DOHH2 (cell line): Measurements from ENCODE around the gene NXPH4.

Source experiments
- EZH2phosphoT487 ChIP-seq: fragments of 200-600 bp; sonication (generic); IDR thresholded peaks from 2 replicates; pipeline ENCODE4 v1.6.1; 2017; ENCODE audit warnings: borderline replicate concordance, mild to moderate bottlenecking, antibody characterized with exemption, low read length, moderate library complexity, mixed read lengths
- TF ChIP-seq, protein P1 (sequence below): fragments of 200-600 bp; sonication (generic); IDR thresholded peaks from one replicate; pipeline ENCODE4 v1.5.1; 2014; ENCODE audit warnings: antibody characterized with exemption, mild to moderate bottlenecking, low read depth, low read length; ENCODE audit not compliant: poor library complexity, severe bottlenecking

DNA sequence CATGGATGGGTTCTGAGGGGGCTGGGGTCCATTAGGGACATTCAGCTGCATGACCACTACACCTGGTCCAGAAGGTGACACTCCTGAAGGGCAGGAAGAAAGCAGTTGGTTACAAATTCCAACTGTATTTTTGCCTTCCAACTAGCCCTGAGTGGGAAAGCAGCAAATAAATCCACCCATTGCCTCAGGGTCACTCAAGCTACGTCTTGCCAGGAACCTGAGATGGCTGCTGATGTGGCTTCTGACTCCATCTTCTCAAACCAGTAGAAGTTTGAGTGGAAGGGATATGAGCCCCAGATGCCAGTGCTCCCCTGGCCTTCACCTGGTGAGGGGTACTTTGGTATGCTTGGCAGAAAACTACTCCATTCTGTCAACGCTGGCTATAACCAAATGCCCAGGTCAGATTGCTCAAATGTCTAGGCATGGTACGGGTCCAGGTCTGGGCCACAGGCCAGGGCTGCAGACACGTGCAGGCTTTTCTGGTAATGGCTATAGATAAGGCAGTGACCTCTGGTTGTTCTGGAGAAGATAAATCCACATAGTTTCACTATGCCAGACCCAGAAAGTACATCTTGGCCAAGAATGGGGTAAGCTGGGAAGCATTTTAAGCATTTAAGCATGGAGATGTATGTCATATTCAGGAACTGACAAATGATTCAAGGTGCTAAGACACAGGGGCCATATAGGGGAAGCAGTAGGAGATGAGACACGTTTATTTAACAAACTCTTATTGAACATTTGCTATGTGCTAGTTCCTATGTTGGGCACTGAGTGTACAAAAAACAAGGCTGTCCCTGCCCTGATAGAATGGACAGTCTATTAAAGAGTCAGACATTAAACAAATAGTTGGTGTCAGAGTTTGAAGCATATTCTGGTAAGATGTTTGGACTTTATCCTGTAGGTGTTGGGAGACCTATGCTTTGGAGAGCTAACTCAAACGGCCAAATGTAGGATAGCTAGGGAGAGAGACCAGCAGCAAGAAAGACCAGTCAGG is 42.7 kb downstream of the NXPH4 start:
- TF ChIP-seq, protein P1, sequence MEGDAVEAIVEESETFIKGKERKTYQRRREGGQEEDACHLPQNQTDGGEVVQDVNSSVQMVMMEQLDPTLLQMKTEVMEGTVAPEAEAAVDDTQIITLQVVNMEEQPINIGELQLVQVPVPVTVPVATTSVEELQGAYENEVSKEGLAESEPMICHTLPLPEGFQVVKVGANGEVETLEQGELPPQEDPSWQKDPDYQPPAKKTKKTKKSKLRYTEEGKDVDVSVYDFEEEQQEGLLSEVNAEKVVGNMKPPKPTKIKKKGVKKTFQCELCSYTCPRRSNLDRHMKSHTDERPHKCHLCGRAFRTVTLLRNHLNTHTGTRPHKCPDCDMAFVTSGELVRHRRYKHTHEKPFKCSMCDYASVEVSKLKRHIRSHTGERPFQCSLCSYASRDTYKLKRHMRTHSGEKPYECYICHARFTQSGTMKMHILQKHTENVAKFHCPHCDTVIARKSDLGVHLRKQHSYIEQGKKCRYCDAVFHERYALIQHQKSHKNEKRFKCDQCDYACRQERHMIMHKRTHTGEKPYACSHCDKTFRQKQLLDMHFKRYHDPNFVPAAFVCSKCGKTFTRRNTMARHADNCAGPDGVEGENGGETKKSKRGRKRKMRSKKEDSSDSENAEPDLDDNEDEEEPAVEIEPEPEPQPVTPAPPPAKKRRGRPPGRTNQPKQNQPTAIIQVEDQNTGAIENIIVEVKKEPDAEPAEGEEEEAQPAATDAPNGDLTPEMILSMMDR = no peak
- no peak for TF ChIP-seq EZH2phosphoT487
